Lower leg skin (tissue), 3 donors: Measurements from ENCODE around the gene MBNL3.

Source experiments
- CTCF ChIP-seq, 3 donors: fragments of 450-650 bp; IDR thresholded peaks; one replicate each; pipeline ENCODE4 v1.5.1; 2016; ENCODE audit warnings: antibody characterized with exemption in 3 of 3, mild to moderate bottlenecking in 3 of 3, moderate library complexity in 2 of 3
- POLR2A ChIP-seq, 2 donors: fragments of 450-650 bp; IDR thresholded peaks; one replicate each; pipeline ENCODE4 v1.6.1; 2016 to 2017; ENCODE audit warnings: antibody characterized with exemption in 2 of 2, mild to moderate bottlenecking in 1 of 2, moderate library complexity in 1 of 2

DNA sequence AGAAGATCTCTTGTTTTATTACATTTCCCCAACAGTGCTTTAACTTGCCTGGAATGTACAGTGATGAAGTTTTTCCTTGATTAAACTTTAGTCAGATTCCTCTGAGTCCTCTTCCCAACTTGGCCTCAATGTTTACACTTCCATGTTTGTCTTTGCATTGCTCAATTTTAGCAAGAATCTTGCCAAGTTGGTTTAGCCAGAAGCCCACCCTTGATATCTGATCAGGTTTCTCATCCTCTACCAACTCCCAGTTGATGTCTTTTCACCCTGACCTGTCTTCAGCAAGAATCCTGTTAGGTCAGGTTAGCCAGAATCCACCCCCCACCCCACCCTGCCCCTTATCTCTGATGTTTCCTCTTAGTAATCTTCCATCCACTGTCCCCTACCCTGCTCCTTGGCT is 120.9 kb downstream of the MBNL3 start:
- TF ChIP-seq CTCF (IDR thresholded peaks at IDR 0.05) (no peak), POLR2A (IDR thresholded peaks at IDR 0.05) (no peak)
